ENCODE data around the gene GPR35. TPM values are rescaled to one million over a fixed set of nuclear protein-coding genes. Genes with fewer than 3 reads are reported as not detected.

The GPR35 gene
- total RNA-seq, 1 donor from 2014 or later = 2.2 TPM

- DNase-seq (ENCODE audit: missing footprints) = peak; percentile 61
- intact Hi-C loops (cut with DNase I) = loop anchor here (5.0 to 10.0 kb wide), 3 partner anchors 40 to 363 kb away; partner anchors contain the start of gene ANKMY1
- ATAC-seq = no peak
Observed at GRCh38 chr2:240597419-240598181, 27.7 kb upstream of the GPR35 start.

DNA sequence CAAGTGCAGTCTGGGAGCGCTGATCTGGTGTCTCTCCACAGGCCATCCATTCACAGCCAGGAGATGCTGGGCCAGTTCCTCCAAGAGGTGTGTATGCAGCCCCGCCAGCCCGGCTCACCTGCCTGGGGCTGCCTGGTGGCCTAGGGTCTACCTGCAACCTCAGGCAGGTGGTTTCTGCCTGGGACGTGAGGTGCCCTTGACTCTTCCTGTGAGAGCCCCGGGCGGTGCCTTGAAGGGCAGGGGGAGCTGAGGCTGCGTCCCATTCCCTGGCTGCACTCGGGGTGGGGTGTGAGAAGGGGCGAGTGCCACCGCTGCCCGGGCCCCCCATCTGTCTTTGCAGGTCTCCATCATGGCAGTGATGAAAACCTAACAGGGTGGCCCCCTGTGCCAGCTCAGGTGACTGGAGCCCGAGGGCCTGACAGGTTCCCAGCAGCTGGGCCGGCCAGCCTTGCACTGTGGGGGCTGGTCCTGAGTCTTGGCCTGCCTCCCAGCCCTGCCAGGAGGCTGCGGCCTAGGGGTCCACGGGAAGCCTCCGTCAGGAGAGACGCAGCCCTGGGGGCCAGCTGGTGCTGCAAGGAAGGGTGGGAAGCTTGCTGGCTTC lies 26.9 kb upstream of the GPR35 start:
- no peak for ATAC-seq
- intact Hi-C loops (cut with DNase I) = loop anchor here (5.0 to 10.0 kb wide), 3 partner anchors 41 to 364 kb away; partner anchors contain the start of gene ANKMY1
- peak; percentile 59 for DNase-seq (ENCODE audit: missing footprints)

- DNase-seq (ENCODE audit: missing footprints) (no peak), ATAC-seq (no peak)
- intact Hi-C loops (cut with DNase I) = loop anchor here (5.0 to 10.0 kb wide), 3 partner anchors 42 to 364 kb away; partner anchors contain the start of gene ANKMY1
Observed at GRCh38 chr2:240599141-240599583, 26.1 kb upstream of the GPR35 start.

- intact Hi-C loops (cut with DNase I) = no loop called here
- ATAC-seq (no peak), DNase-seq (ENCODE audit: missing footprints) (peak; percentile 64)
Observed at GRCh38 chr2:240600451-240600961, 24.8 kb upstream of the GPR35 start.

- DNase-seq (ENCODE audit: missing footprints) (peak; percentile 20), ATAC-seq (no peak)
- intact Hi-C loops (cut with DNase I) = no loop called here
Observed at GRCh38 chr2:240601061-240601830, 24.0 kb upstream of the GPR35 start.

DNA sequence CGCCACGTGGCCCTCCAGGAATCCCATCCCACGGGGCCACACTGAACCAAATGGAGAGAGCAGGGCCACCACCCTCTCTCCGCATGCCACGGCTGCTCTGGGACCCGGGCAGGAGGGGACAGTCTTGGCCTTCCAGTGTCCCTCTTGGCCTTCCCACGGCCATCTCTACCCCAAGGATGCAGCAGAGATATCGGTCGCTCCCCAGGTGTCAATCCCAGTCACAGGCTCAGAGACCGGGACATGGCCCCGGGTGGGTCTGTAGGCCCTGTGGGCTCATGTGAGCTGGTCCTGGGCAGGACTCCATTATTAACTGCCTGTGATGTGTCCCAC lies 23.5 kb upstream of the GPR35 start:
- ATAC-seq = no peak
- intact Hi-C loops (cut with DNase I) = no loop called here
- peak; percentile 45 for DNase-seq (ENCODE audit: missing footprints)

GRCh38 chr2:240602266-240603050 lies 22.8 kb upstream of the GPR35 start:
- peak; percentile 28 for DNase-seq (ENCODE audit: missing footprints)
- no peak for ATAC-seq
- intact Hi-C loops (cut with DNase I) = no loop called here

DNA sequence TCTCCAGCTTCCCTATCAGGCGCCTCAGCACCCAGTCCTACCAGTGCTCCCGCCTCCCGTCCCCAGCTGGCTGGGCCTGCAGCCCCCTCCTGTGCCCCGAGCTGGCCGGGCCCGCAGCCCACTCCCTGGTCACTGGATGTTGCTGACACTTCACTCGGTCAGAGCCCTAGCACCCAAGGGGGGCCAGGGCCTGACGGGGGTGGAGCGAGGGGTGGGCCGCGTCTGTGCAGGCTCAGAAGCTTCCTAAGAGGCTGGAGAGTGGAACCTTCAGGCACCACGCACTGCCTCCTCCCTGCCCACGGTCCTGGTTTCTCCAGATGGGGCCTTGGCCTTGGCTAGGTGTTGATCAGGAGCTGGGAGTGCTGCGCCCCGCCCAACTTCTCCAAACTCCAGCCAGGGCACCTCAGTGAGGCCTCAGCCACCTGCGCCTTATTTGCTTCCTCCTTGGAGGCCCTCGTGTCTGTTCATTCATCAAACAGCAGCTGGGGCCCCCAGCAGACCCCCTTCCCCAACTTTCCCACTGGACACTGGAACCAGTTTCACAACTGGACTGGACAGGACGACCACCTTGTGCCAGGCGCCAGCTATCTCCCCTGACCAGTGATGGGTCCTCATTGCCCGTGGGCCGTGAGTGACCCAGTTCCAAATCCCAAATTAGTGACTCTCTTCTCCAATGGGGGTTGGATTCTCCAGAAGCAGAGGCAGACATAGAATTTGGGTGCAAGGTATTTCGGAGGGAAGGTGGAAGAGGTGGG lies 22.0 kb upstream of the GPR35 start:
- intact Hi-C loops (cut with DNase I) = no loop called here
- DNase-seq (ENCODE audit: missing footprints) = peak; percentile 60
- no peak for ATAC-seq

- DNase-seq (ENCODE audit: missing footprints) (no peak), ATAC-seq (no peak)
- intact Hi-C loops (cut with DNase I) = loop anchor here (1.0 kb wide), 1 partner anchor 32 kb away; no protein-coding TSS in a partner anchor
Observed at GRCh38 chr2:240603846-240604245, 21.4 kb upstream of the GPR35 start.

GRCh38 chr2:240604291-240604938 lies 20.9 kb upstream of the GPR35 start:
- intact Hi-C loops (cut with DNase I) = loop anchor here (1.0 kb wide), 1 partner anchor 32 kb away; no protein-coding TSS in a partner anchor
- DNase-seq (ENCODE audit: missing footprints) (peak; percentile 89), ATAC-seq (peak; percentile 56)

- ATAC-seq (no peak), DNase-seq (ENCODE audit: missing footprints) (no peak)
- intact Hi-C loops (cut with DNase I) = loop anchor here (1.0 kb wide), 1 partner anchor 33 kb away; no protein-coding TSS in a partner anchor
Observed at GRCh38 chr2:240604939-240605716, 20.2 kb upstream of the GPR35 start.

- DNase-seq (ENCODE audit: missing footprints) (no peak), ATAC-seq (no peak)
- intact Hi-C loops (cut with DNase I) = no loop called here
Observed at GRCh38 chr2:240605867-240606743, 19.2 kb upstream of the GPR35 start.

GRCh38 chr2:240611601-240612210 lies 13.6 kb upstream of the GPR35 start:
- DNase-seq (ENCODE audit: missing footprints) = peak; percentile 30
- intact Hi-C loops (cut with DNase I) = no loop called here
- ATAC-seq = no peak

GRCh38 chr2:240613781-240614180 lies 11.5 kb upstream of the GPR35 start:
- ATAC-seq (no peak), DNase-seq (ENCODE audit: missing footprints) (no peak)
- intact Hi-C loops (cut with DNase I) = no loop called here

- peak; percentile 17 for DNase-seq (ENCODE audit: missing footprints)
- intact Hi-C loops (cut with DNase I) = no loop called here
- no peak for ATAC-seq
Observed at GRCh38 chr2:240614391-240614790, 10.9 kb upstream of the GPR35 start.
